Dermis lymphatic vessel endothelial cell (primary cell): ENCODE data around the gene PLEKHO2. TPM values are rescaled to one million over a fixed set of nuclear protein-coding genes. Genes with fewer than 3 reads are reported as not detected.

ENCODE experiments used
- total RNA-seq: library from RNA; depleted of rRNA; stranded (reverse); fragments of >200 nt; gene quantifications from 2 replicates; pipeline ENCODE4 v1.2.1, GENCODE V29; 2014

Gene PLEKHO2
- 91.9 and 127 TPM in 2 replicates for total RNA-seq

GRCh38 chr15:64841344-64842095 lies at the start of gene PLEKHO2:
PLEKHO2 (plus strand) TSS chr15:64841915; CDS start chr15:64842017, 102 bp downstream.

GRCh38 chr15:64825431-64826294 lies 16.1 kb upstream of the PLEKHO2 start, which contains the start of gene PIF1:
PIF1 (minus strand) TSS chr15:64825647; CDS start chr15:64824335, 1,312 bp downstream.

GRCh38 chr15:64911311-64912186 lies 69.8 kb downstream of the PLEKHO2 start, which contains the start of gene ANKDD1A:
ANKDD1A (plus strand) TSS chr15:64911902; CDS start chr15:64911931, 29 bp downstream.

Other genes starting within 250 kb of the PLEKHO2 start
- gene RBPMS2, start 66.3 kb upstream of the PLEKHO2 start, total RNA-seq, result 0.09 and 0.11 TPM in 2 replicates
- gene PIF1, start 16.3 kb upstream of the PLEKHO2 start, total RNA-seq, result 4.8 and 5.2 TPM in 2 replicates
- 11.9 and 15.3 TPM in 2 replicates for gene ANKDD1A, start 70.0 kb downstream of the PLEKHO2 start, total RNA-seq
- 58.7 and 76.7 TPM in 2 replicates for gene SPG21, start 148.0 kb downstream of the PLEKHO2 start, total RNA-seq
- 15.3 and 16.5 TPM in 2 replicates for gene MTFMT, start 187.7 kb downstream of the PLEKHO2 start, total RNA-seq
- gene SLC51B, start 203.5 kb downstream of the PLEKHO2 start, total RNA-seq, result not detected in 2 replicates
- not detected in 2 replicates for gene RASL12, start 226.1 kb downstream of the PLEKHO2 start, total RNA-seq
- not detected in 2 replicates for gene KBTBD13, start 234.8 kb downstream of the PLEKHO2 start, total RNA-seq